ENCODE data around the gene CRAMP1. TPM values are rescaled to one million over a fixed set of nuclear protein-coding genes. Genes with fewer than 3 reads are reported as not detected.
"Not testable (repeated sequence)": the region's sequence is repeated elsewhere in the genome, so short reads cannot be mapped to it uniquely, and the experiment has no call there.

CRAMP1 gene
- total and polyA plus RNA-seq, 12 donors = 4.3 to 19.0 (median 9.9) TPM

GRCh38 chr16:1590366-1590765, 21.8 kb upstream of the CRAMP1 start:
- peaks cover 0 to 19% of the 10 kb centered on the region in 2 donors for H3K36me3 ChIP-seq (replicated peaks in 1 of 2)
- WGBS, 4 donors = 91 to 96% (median 93%) methylated on average over 5 to 6 of the region's 6 CpGs

GRCh38 chr16:1590930-1591705, 21.0 kb upstream of the CRAMP1 start:
- 94 to 95% (median 94%) methylated on average over 20 to 23 of the region's 23 CpGs for WGBS, 4 donors
- peaks cover 0 to 17% of the 10 kb centered on the region in 2 donors for H3K36me3 ChIP-seq (replicated peaks in 1 of 2)
- H3K27ac ChIP-seq = no peak overlapping the region
- no peaks in the 10 kb centered on the region for H3K4me1 ChIP-seq (replicated peaks in 1 of 2)
- no peak for DNase-seq
- intact Hi-C loops (cut with DNase I) = no loop called here
- no peaks in the 10 kb centered on the region for H3K27me3 ChIP-seq
- TF ChIP-seq CTCF (IDR thresholded peaks at IDR 0.05) = no peak
- no peak for TF ChIP-seq POLR2A (IDR thresholded peaks at IDR 0.05)
- H3K9me3 ChIP-seq (replicated peaks in 1 of 3) = no peaks in the 10 kb centered on the region
- H3K4me3 ChIP-seq = no peak overlapping the region

More at GRCh38 chr16:1590366-1590765, 21.8 kb upstream of the CRAMP1 start:
- H3K4me3 ChIP-seq = no peak overlapping the region
- intact Hi-C loops (cut with DNase I) = no loop called here
- H3K9me3 ChIP-seq (replicated peaks in 1 of 3) = no peaks in the 10 kb centered on the region
- H3K4me1 ChIP-seq (replicated peaks in 1 of 2) = no peaks in the 10 kb centered on the region
- no peak for DNase-seq
- H3K27me3 ChIP-seq = no peaks in the 10 kb centered on the region
- H3K27ac ChIP-seq = no peak overlapping the region
- no peak for TF ChIP-seq CTCF (IDR thresholded peaks at IDR 0.05)
- TF ChIP-seq POLR2A (IDR thresholded peaks at IDR 0.05) = no peak

GRCh38 chr16:1592446-1592845, 19.7 kb upstream of the CRAMP1 start:
- Histone ChIP-seq H3K36me3 (replicated peaks in 1 of 2) (peaks cover 0 to 16% of the 10 kb centered on the region in 2 donors), H3K27ac (no peak overlapping the region), H3K27me3 (no peaks in the 10 kb centered on the region), H3K9me3 (replicated peaks in 1 of 3) (no peaks in the 10 kb centered on the region), H3K4me1 (replicated peaks in 1 of 2) (no peaks in the 10 kb centered on the region), H3K4me3 (no peak overlapping the region)
- 88 to 91% (median 89%) methylated on average over 4 to 16 of the region's 16 CpGs for WGBS, 4 donors
- intact Hi-C loops (cut with DNase I) = no loop called here
- no peak for DNase-seq
- TF ChIP-seq POLR2A (IDR thresholded peaks at IDR 0.05) (no peak), CTCF (IDR thresholded peaks at IDR 0.05) (no peak)

- H3K4me3 ChIP-seq; H3K36me3 ChIP-seq (replicated peaks in 1 of 2); H3K27ac ChIP-seq; H3K4me1 ChIP-seq (replicated peaks in 1 of 2); DNase-seq; intact Hi-C loops (cut with DNase I); H3K9me3 ChIP-seq (replicated peaks in 1 of 3); H3K27me3 ChIP-seq: not testable (repeated sequence)
- 75 to 86% (median 79%) methylated on average over 5 of the region's 5 CpGs for WGBS, 4 donors
Measured at GRCh38 chr16:1595511-1595910, 16.6 kb upstream of the CRAMP1 start.

GRCh38 chr16:1596516-1596915, 15.6 kb upstream of the CRAMP1 start:
- no peak overlapping the region for H3K27ac ChIP-seq
- TF ChIP-seq CTCF (IDR thresholded peaks at IDR 0.05) = no peak
- no peak for TF ChIP-seq POLR2A (IDR thresholded peaks at IDR 0.05)
- no peaks in the 10 kb centered on the region for H3K9me3 ChIP-seq (replicated peaks in 1 of 3)
- H3K36me3 ChIP-seq (replicated peaks in 1 of 2) = peaks cover 0 to 4% of the 10 kb centered on the region in 2 donors
- H3K4me3 ChIP-seq = no peak overlapping the region
- no peak for DNase-seq
- WGBS, 4 donors = 90 to 96% (median 94%) methylated on average over 12 of the region's 12 CpGs
- H3K4me1 ChIP-seq (replicated peaks in 1 of 2) = peaks cover under 1 to 2% of the 10 kb centered on the region in 2 donors
- intact Hi-C loops (cut with DNase I) = no loop called here
- H3K27me3 ChIP-seq = no peaks in the 10 kb centered on the region

All from adrenal gland (tissue), 12 donors.